OCI-LY7 (cell line): ENCODE data around the gene ERVK3-1. TPM values are rescaled to one million over a fixed set of nuclear protein-coding genes. Genes with fewer than 3 reads are reported as not detected.

ENCODE experiments used
- BruUV-seq: library from RNA; stranded (reverse); fragments of 400-500 nt; replicated peaks from 2 replicates; lab custom pipeline; 2021; lab: Mats Ljungman, UMichigan
- CTCF ChIA-PET: fragments of 300-600 bp; sonication (Branson Sonifier 250); formaldehyde crosslinking; loops from one replicate; lab custom pipeline; 2022; ENCODE audit warnings: antibody characterized with exemption; ENCODE audit not compliant: unreplicated experiment; lab: Charles Lee
- POLR2A ChIA-PET: fragments of 300-600 bp; sonication (Branson Sonifier 250); formaldehyde crosslinking; loops from one replicate; lab custom pipeline; 2022; ENCODE audit warnings: antibody characterized with exemption; lab: Charles Lee
- DNase-seq: peaks from one replicate; pipeline ENCODE4 v3.0.0-alpha.2; 2015; ENCODE audit warnings: low spot score
- H2AFZ ChIP-seq: fragments of 200-600 bp; sonication (generic), shearing (Covaris generic); 2 replicates; pipeline ENCODE4 v1.6.1; 2014; ENCODE audit warnings: mild to moderate bottlenecking, antibody characterized with exemption, low read length, moderate library complexity
- H3K27ac ChIP-seq: fragments of 200-600 bp; sonication (generic); 2 replicates; pipeline ENCODE4 v1.5.1; 2014; ENCODE audit warnings: mixed run types, low read depth, mild to moderate bottlenecking, moderate library complexity, low read length, inconsistent platforms; ENCODE audit not compliant: poor library complexity, severe bottlenecking
- H3K36me3 ChIP-seq: fragments of 200-600 bp; sonication (generic); 2 replicates; pipeline ENCODE4 v1.6.1; 2014; ENCODE audit warnings: mild to moderate bottlenecking, antibody characterized with exemption, low read length, moderate library complexity, mixed read lengths; ENCODE audit not compliant: insufficient read depth
- H3K4me1 ChIP-seq: fragments of 200-600 bp; sonication (generic); 2 replicates; pipeline ENCODE4 v1.5.1; 2014; ENCODE audit warnings: mild to moderate bottlenecking, low read length; ENCODE audit not compliant: insufficient read depth, poor library complexity, severe bottlenecking
- H3K4me2 ChIP-seq: fragments of 200-600 bp; sonication (generic); 2 replicates; pipeline ENCODE4 v1.6.1; 2014; ENCODE audit warnings: mild to moderate bottlenecking, low read length
- H3K4me3 ChIP-seq: fragments of 200-600 bp; sonication (generic); 2 replicates; pipeline ENCODE4 v1.5.1; 2014; ENCODE audit warnings: mild to moderate bottlenecking, low read depth, low read length; ENCODE audit not compliant: poor library complexity, severe bottlenecking
- H3K79me2 ChIP-seq: fragments of 200-600 bp; sonication (generic); 2 replicates; pipeline ENCODE4 v1.6.1; 2016; ENCODE audit warnings: low read depth, mild to moderate bottlenecking, low read length, moderate library complexity, mixed read lengths; ENCODE audit not compliant: insufficient read depth
- H3K9me2 ChIP-seq: fragments of 200-600 bp; sonication (generic); 2 replicates; pipeline ENCODE4 v1.6.1; 2016; ENCODE audit warnings: mild to moderate bottlenecking, low read length, mixed read lengths; ENCODE audit not compliant: insufficient read depth
- H3K9me3 ChIP-seq: fragments of 200-600 bp; sonication (generic); 2 replicates; pipeline ENCODE4 v1.6.1; 2014; ENCODE audit warnings: mild to moderate bottlenecking, mixed run types, low read length, mixed read lengths
- H4K20me1 ChIP-seq: fragments of 200-600 bp; sonication (generic); 2 replicates; pipeline ENCODE4 v1.6.1; 2014; ENCODE audit warnings: mild to moderate bottlenecking, antibody characterized with exemption, low read length, moderate library complexity, mixed read lengths; ENCODE audit not compliant: insufficient read depth
- CTCF ChIP-seq: fragments of 200-600 bp; sonication (generic); conservative IDR thresholded peaks from 2 replicates; pipeline ENCODE4 v1.5.1; 2014; ENCODE audit warnings: mild to moderate bottlenecking, antibody characterized with exemption, low read length, moderate library complexity, mixed read lengths
- EZH2phosphoT487 ChIP-seq: fragments of 200-600 bp; sonication (generic); IDR thresholded peaks from 2 replicates; pipeline ENCODE4 v1.6.1; 2018; ENCODE audit warnings: low read depth, borderline replicate concordance, mild to moderate bottlenecking, mixed run types, antibody characterized with exemption, low read length, moderate library complexity, mixed read lengths
- intact Hi-C: fragments of 100-400 bp; cut with micrococcal nuclease; formaldehyde crosslinking; loops from one replicate; pipeline ENCODE4 v1.10.0; 2022; ENCODE audit not compliant: unreplicated experiment
- total RNA-seq, 2 experiments: library from RNA; depleted of rRNA in 1 of 2; stranded (reverse); fragments of >200 nt in 1 of 2; shearing (Covaris generic) in 1 of 2; gene quantifications; 2 replicates each; pipeline ENCODE4 v1.2.3, GENCODE V29; 2014 to 2022

The ERVK3-1 gene
- total RNA-seq, 2 experiments from 2014 or later = 48.1 to 61.7 TPM

- no peak for DNase-seq
- Histone ChIP-seq H3K9me3 (no peaks in the 10 kb centered on the region), H3K4me2 (no peak overlapping the region), H3K9me2 (no peaks in the 10 kb centered on the region), H2AFZ (no peak overlapping the region), H3K27ac (no peak overlapping the region), H4K20me1 (no peaks in the 10 kb centered on the region), H3K4me3 (no peak overlapping the region), H3K4me1 (no peaks in the 10 kb centered on the region), H3K79me2 (no peaks in the 10 kb centered on the region), H3K36me3 (peaks cover 47% of the 10 kb centered on the region)
- CTCF ChIA-PET = no interaction called here
- intact Hi-C loops = no loop called here
- POLR2A ChIA-PET = no interaction called here
- BruUV-seq = no TSS peak
- TF ChIP-seq CTCF (no peak), EZH2phosphoT487 (no peak)
Measured at GRCh38 chr19:58315580-58315979, 10.4 kb downstream of the ERVK3-1 start.

GRCh38 chr19:58317476-58318072 is 12.4 kb downstream of the ERVK3-1 start:
- TF ChIP-seq EZH2phosphoT487 (no peak), CTCF (no peak)
- BruUV-seq = no TSS peak
- peaks cover 31% of the 10 kb centered on the region for H3K36me3 ChIP-seq
- H3K4me3 ChIP-seq = no peak overlapping the region
- no peaks in the 10 kb centered on the region for H4K20me1 ChIP-seq
- H3K27ac ChIP-seq = no peak overlapping the region
- ChIA-PET CTCF (no interaction called here), POLR2A (no interaction called here)
- no peaks in the 10 kb centered on the region for H3K9me3 ChIP-seq
- no peaks in the 10 kb centered on the region for H3K79me2 ChIP-seq
- H3K4me1 ChIP-seq = no peaks in the 10 kb centered on the region
- H3K9me2 ChIP-seq = no peaks in the 10 kb centered on the region
- intact Hi-C loops = no loop called here
- no peak overlapping the region for H2AFZ ChIP-seq
- DNase-seq = peak; percentile 36
- no peak overlapping the region for H3K4me2 ChIP-seq

- no peaks in the 10 kb centered on the region for H3K79me2 ChIP-seq
- ChIA-PET CTCF (no interaction called here), POLR2A (no interaction called here)
- H3K4me1 ChIP-seq = no peaks in the 10 kb centered on the region
- no peak overlapping the region for H2AFZ ChIP-seq
- no peak overlapping the region for H3K4me3 ChIP-seq
- no peak overlapping the region for H3K27ac ChIP-seq
- BruUV-seq = no TSS peak
- H4K20me1 ChIP-seq = no peaks in the 10 kb centered on the region
- DNase-seq = no peak
- H3K9me3 ChIP-seq = no peaks in the 10 kb centered on the region
- H3K9me2 ChIP-seq = no peaks in the 10 kb centered on the region
- H3K36me3 ChIP-seq = peaks cover 24% of the 10 kb centered on the region
- no peak for TF ChIP-seq EZH2phosphoT487
- TF ChIP-seq CTCF = no peak
- H3K4me2 ChIP-seq = no peak overlapping the region
- intact Hi-C loops = no loop called here
Measured at GRCh38 chr19:58318297-58318696, 13.1 kb downstream of the ERVK3-1 start.
